Adipocyte (in vitro differentiated cells): ENCODE results near the gene CSF1R.

Experiments used
- DNase-seq: peaks from one replicate; pipeline ENCODE4 v3.0.0-alpha.2; 2015; ENCODE audit warnings: low read depth
- H3K27me3 ChIP-seq: replicated peaks from 2 replicates; pipeline ENCODE4 v1.7.0; 2013; ENCODE audit warnings: mild to moderate bottlenecking, low read length, moderate library complexity; ENCODE audit not compliant: control insufficient read depth, insufficient read depth
- H3K36me3 ChIP-seq: 2 replicates; pipeline ENCODE4 v1.7.0; 2013; ENCODE audit warnings: low read length, mild to moderate bottlenecking, moderate library complexity; ENCODE audit not compliant: control insufficient read depth, insufficient read depth, severe bottlenecking
- H3K4me1 ChIP-seq: 2 replicates; pipeline ENCODE4 v1.7.0; 2013; ENCODE audit warnings: mild to moderate bottlenecking, low read length, moderate library complexity; ENCODE audit not compliant: control insufficient read depth, insufficient read depth
- H3K4me3 ChIP-seq: 2 replicates; pipeline ENCODE4 v1.7.0; 2013; ENCODE audit warnings: mild to moderate bottlenecking, low read length, moderate library complexity
- H3K9ac ChIP-seq: 2 replicates; pipeline ENCODE4 v1.7.0; 2013; ENCODE audit warnings: mild to moderate bottlenecking, low read length, moderate library complexity
- H3K9me3 ChIP-seq: 2 replicates; pipeline ENCODE4 v1.7.0; 2013; ENCODE audit warnings: mild to moderate bottlenecking, low read length, moderate library complexity; ENCODE audit not compliant: control insufficient read depth

The CSF1R gene

DNA sequence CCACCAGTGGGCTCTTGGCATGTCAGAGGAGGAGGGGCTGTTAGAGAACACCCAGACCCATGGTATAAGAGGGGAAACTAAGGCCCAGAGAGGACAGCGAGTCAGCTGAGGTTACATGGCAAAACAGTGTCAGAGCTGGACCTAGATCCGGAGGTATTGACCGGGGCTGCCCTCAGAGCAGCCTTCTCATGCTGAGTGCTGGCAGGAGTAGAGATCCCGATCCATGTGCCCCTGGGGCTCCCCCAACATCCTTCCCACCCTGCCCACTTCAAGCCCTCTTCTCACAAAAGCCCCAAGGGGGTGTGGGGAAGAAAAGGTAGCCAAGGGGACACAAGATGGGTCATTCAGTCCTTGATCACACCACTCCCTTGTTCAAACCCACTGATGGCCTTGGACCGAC lies 19.9 kb downstream of the CSF1R start:
- H3K36me3 ChIP-seq, result no peaks in the 10 kb centered on the region
- no peak for DNase-seq
- no peak overlapping the region for H3K4me3 ChIP-seq
- no peaks in the 10 kb centered on the region for H3K9me3 ChIP-seq
- H3K4me1 ChIP-seq, result peaks cover 25% of the 10 kb centered on the region
- no peak overlapping the region for H3K9ac ChIP-seq
- H3K27me3 ChIP-seq, result no peaks in the 10 kb centered on the region

DNA sequence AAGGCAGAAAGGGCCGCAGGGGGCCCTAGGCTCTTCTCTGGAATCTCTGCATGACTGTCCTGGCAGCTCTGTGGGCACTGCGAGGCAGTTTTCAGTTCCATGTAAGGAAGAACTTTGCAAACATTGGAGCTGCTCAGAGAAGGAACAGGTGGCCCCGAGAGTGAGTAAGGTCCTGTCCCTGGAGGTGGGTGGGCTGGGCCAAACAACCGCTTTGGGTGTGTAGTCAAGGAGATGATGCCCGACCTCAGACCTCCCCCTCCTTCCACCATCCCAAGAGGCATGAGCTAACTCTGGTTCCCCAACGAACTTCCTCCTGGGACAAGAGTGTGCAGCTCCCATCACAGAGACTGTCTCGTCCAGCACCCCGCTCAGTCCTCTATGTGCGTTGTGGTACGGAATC lies 20.5 kb downstream of the CSF1R start:
- H3K9ac ChIP-seq, result no peak overlapping the region
- H3K27me3 ChIP-seq, result no peaks in the 10 kb centered on the region
- no peaks in the 10 kb centered on the region for H3K36me3 ChIP-seq
- no peak for DNase-seq
- no peaks in the 10 kb centered on the region for H3K9me3 ChIP-seq
- H3K4me3 ChIP-seq, result no peak overlapping the region
- H3K4me1 ChIP-seq, result peaks cover 25% of the 10 kb centered on the region

DNA sequence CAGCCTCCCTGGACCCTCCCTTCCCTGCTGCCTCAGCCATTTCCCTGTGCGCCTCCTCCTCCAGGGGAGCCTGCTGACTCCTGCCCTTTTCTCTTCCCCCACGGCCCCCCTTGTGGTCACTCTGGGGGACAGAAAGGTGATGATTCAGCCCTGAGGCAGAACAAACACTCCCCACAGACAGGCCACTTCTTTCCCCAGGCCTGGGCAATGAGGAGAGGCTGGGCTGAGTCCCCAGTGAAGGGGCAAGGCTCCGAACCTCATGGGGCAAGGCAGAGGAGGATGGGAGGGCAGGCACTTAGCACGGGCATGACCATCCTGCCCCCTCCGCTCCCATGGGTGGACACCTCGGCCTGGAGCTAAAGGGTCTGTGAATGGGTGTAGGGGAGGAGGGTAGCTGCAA lies 21.0 kb downstream of the CSF1R start:
- H3K9ac ChIP-seq, result peak overlapping the region; percentile 4
- H3K27me3 ChIP-seq, result no peaks in the 10 kb centered on the region
- H3K36me3 ChIP-seq, result no peaks in the 10 kb centered on the region
- DNase-seq, result peak; percentile 30
- no peaks in the 10 kb centered on the region for H3K9me3 ChIP-seq
- peaks cover 25% of the 10 kb centered on the region for H3K4me1 ChIP-seq
- H3K4me3 ChIP-seq, result no peak overlapping the region

DNA sequence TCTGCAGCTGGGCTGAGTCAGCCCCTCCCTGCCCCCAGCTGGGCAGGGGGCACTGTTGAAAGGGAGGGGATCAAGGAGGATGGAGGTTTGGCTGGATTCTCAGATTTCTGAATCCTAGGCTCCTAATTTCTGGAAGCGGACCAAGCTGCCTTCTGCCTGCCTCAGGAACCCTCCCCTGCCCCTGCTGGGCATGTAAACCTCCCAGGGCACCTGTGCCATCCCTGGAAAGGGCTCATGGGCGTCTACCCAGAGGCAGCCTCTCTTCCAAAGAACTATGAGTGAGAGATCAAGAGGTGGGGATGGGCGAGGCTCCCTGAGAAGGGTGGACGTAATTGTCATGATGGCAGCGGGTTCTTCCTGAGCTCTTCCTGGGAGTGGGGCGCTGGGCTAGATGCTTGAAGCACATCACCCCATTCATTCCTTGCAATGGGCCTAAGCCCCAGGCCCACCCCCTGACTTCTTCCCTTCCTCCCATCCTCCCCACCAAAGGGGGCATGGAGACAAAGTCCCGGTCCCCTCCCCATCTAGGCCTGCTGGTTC lies 21.6 kb downstream of the CSF1R start:
- H3K36me3 ChIP-seq, result no peaks in the 10 kb centered on the region
- no peaks in the 10 kb centered on the region for H3K27me3 ChIP-seq
- H3K9ac ChIP-seq, result no peak overlapping the region
- H3K9me3 ChIP-seq, result no peaks in the 10 kb centered on the region
- H3K4me1 ChIP-seq, result peaks cover 25% of the 10 kb centered on the region
- no peak overlapping the region for H3K4me3 ChIP-seq
- DNase-seq, result no peak

DNA sequence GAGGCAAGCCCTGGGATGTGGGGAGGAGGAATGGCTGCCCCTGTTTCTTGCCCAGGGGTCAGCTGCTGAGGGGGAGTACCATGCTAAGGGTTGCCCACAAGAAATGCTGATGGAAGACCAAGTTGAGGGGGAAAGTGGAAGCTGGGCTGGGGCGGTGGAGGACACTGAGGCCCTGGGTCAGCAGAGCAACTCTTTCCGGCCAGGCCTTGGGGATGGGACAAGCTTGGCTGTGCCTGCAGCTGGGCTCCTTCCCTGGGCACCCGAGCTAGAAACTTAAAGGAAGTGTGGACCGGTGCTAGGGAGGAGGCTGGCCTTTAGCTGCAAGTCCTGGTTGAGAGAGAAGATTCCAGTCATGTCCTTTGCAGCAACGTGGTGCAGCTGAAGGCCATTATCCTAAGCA lies 22.7 kb downstream of the CSF1R start:
- no peaks in the 10 kb centered on the region for H3K27me3 ChIP-seq
- no peak overlapping the region for H3K4me3 ChIP-seq
- no peak for DNase-seq
- H3K4me1 ChIP-seq, result peaks cover 25% of the 10 kb centered on the region
- no peak overlapping the region for H3K9ac ChIP-seq
- no peaks in the 10 kb centered on the region for H3K36me3 ChIP-seq
- H3K9me3 ChIP-seq, result no peaks in the 10 kb centered on the region

DNA sequence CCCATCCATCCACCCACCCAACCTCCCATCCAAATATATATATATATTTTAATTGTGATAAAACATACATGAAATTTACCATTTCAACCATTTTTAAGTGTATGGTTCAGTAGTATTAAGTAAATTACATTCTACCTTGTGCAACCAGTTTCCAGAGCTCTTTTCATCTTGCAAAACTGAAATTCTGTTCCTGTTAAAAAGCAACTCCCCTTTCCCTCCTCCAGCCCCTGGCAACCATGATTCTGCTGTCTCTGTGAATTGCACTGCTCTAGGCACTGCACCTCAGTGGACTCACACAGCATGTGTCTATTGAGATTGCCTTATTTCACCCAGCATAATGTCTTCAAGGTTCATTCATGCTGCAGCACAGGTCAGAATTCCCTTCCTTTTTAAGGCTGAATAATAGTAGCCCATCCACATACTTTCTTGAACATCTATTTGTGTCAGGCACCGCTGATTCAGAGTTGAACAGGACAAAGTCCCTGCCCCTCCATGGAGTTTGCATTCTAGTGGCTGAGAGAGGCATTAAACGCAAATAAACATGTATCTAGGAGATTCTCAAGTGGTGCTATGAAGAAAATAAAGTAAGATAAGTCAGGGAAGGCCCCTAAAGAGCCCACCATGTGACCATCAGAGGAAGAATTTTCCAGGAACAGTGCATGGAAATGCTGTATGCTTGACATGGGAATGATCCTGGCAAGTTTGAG lies 24.0 kb downstream of the CSF1R start:
- no peaks in the 10 kb centered on the region for H3K36me3 ChIP-seq

DNA sequence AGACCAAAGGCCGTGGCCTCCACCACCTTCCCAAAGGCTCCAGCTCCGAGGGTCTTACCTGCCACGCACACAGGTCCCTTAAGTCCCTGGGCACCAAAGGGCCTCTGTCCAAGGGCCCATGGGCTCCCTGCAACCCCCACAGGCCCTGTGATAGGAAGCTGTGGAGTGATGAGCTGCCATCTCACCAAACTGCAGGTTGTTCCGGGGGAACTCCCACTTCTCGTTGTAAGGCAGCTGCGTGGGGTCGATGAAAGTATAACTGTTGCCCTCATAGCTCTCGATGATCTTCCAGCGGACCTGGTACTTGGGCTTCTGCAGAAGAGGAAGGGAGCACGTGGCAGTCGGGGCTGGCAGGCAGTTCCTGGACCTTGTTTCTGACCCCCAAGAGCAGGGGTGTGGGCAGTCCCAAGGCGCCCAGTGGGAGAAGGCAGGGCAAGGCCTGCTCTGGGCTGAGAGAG lies 24.8 kb downstream of the CSF1R start:
- Histone ChIP-seq H3K27me3 (no peaks in the 10 kb centered on the region), H3K36me3 (no peaks in the 10 kb centered on the region), H3K4me1 (peaks cover 15% of the 10 kb centered on the region), H3K9ac (no peak overlapping the region), H3K4me3 (no peak overlapping the region), H3K9me3 (no peaks in the 10 kb centered on the region)
- DNase-seq, result no peak

More for the DNA sequence above, 24.0 kb downstream of the CSF1R start:
- H3K27me3 ChIP-seq, result no peaks in the 10 kb centered on the region
- peaks cover 23% of the 10 kb centered on the region for H3K4me1 ChIP-seq
- H3K9me3 ChIP-seq, result no peaks in the 10 kb centered on the region
- DNase-seq, result no peak
- H3K9ac ChIP-seq, result no peak overlapping the region
- H3K4me3 ChIP-seq, result no peak overlapping the region

DNA sequence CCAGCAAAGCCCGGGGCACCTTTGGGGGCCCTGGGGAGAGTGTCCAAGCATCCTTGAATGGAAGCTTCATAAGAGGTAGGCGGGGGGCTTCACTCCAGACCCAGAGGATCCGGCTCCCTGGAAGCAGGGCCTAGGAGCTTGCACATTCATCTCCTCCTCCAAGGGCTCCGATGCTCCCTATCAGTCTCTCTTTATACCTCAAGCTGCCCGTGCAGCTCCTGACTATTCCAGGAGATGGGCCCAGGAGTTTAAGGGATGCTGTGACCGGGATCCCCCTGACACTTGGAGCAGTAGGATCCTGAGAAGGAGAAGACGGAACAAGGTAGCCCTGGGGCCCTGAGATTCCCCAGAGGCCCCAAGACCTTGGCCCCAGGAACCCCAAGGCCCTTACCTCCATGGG lies 25.9 kb downstream of the CSF1R start:
- no peak for DNase-seq
- Histone ChIP-seq H3K4me1 (peaks cover 7% of the 10 kb centered on the region), H3K27me3 (no peaks in the 10 kb centered on the region), H3K9ac (no peak overlapping the region), H3K4me3 (no peak overlapping the region), H3K36me3 (peaks cover 4% of the 10 kb centered on the region), H3K9me3 (no peaks in the 10 kb centered on the region)

DNA sequence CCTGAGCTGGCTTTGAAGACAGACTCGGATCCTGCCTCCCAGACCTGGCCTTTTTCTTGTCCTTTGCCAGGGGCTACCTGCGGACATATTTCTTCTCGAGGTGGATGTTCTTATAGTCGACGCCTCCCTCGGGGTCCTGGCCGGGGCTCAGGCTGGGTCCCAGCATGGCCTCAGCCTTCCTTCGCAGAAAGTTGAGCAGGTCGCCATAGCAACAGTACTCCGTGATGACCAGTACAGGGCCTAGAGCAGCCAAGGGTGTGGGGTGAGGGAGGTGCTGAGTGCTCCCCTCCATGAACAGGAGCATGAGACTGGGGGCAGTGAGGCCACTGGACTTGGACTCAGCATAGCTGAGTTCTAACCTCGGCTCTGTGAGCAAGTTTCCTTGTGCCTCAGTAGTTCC lies 26.7 kb downstream of the CSF1R start:
- DNase-seq, result no peak
- Histone ChIP-seq H3K36me3 (peaks cover 13% of the 10 kb centered on the region), H3K9ac (no peak overlapping the region), H3K4me3 (no peak overlapping the region), H3K4me1 (no peaks in the 10 kb centered on the region), H3K27me3 (no peaks in the 10 kb centered on the region), H3K9me3 (no peaks in the 10 kb centered on the region)

DNA sequence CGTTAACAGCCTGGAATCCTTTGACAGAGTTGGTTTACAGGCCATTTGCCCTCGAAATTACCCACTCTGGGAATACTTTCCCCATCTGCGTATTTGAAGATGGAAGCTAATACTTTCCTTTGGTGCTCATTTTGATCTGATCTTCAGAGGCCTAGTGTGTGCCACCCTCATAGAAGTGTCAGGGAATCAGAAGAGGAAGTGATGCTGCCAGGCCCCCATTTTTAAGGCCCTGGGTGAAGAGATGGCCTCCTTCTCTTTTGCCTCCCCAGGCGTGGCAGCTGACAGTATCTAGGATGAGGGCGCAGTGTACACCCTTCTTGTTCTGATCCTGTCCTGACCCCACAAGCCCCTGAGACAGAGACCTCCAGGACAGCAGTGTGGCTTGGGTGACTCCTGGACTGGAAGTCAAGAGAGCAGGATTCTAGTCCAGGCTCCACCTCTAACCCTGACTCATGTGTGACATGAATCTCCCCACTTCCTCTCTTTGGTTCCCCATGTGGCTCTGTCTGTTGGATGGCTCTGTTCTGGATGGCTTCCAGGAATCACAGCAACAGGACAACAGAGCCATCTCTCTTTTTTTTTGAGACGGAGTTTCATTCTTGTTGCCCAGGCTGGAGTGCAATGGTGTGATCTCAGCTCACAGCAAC lies 27.8 kb downstream of the CSF1R start:
- Histone ChIP-seq H3K27me3 (no peaks in the 10 kb centered on the region), H3K4me3 (no peak overlapping the region), H3K9me3 (no peaks in the 10 kb centered on the region), H3K36me3 (peaks cover 22% of the 10 kb centered on the region), H3K4me1 (no peaks in the 10 kb centered on the region), H3K9ac (no peak overlapping the region)
- no peak for DNase-seq

DNA sequence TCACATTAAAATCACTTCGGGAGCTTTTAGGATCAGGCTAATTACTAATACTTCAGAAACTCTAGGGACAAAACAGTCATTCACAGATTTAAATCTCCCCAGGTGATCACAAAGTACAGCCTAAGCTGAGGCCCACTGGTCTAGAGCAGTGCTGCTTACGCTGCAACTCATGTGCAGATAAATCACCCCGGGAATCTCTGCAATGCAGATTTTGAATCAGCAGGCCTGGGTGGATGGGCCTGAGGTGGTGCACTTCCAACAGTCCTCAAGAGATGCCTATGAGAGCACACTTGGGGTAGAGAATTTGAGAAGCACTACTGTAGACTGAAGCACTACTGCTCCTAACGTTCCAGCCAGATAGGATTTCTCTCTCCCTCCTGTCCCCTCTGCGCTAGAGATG lies 28.4 kb downstream of the CSF1R start:
- Histone ChIP-seq H3K9ac (no peak overlapping the region), H3K4me1 (peaks cover 6% of the 10 kb centered on the region), H3K36me3 (peaks cover 28% of the 10 kb centered on the region), H3K9me3 (no peaks in the 10 kb centered on the region), H3K4me3 (no peak overlapping the region), H3K27me3 (no peaks in the 10 kb centered on the region)
- DNase-seq, result no peak
